SU-DHL-6 (cell line): Measurements from ENCODE around the gene PKDREJ.

Source experiments
- EZH2phosphoT487 ChIP-seq: fragments of 200-600 bp; sonication (generic), shearing (Covaris generic); conservative IDR thresholded peaks from 2 replicates; pipeline ENCODE4 v1.6.1; 2018; ENCODE audit warnings: mild to moderate bottlenecking, antibody characterized with exemption, low read length, moderate library complexity, mixed read lengths
- TF ChIP-seq, protein P1 (sequence below): fragments of 200-600 bp; sonication (generic); IDR thresholded peaks from one replicate; pipeline ENCODE4 v1.5.1; 2017; ENCODE audit warnings: antibody characterized with exemption, mild to moderate bottlenecking, low read length, moderate library complexity; ENCODE audit not compliant: insufficient read depth, poor library complexity, severe bottlenecking

DNA sequence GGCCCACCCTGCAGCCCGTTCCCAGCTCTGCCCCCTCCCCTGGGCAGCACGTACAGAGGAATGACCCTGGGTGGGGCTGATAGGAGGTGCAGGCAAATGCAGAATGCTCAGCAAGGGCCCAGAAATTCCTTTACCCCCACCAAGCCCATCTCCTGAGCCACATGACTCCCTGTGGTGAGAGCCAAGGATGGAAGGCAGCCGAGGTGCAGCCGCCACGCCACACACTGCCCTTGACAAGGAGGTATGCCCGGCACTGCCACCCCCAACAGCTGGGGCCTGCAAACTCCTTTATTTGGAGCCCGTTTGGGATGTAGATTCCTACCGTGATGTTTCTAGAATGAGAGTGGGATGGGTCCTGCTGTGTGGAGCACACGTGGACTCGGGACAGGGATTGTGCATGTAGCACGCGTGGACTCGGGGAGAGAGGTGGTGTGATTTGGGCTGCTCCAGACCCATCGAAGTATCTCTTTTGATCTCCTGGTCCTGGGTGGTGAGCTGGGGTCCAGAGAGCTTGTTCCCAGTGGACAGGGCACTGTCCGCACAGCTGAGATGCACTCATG lies 46.5 kb upstream of the PKDREJ start:
- TF ChIP-seq, protein P1, sequence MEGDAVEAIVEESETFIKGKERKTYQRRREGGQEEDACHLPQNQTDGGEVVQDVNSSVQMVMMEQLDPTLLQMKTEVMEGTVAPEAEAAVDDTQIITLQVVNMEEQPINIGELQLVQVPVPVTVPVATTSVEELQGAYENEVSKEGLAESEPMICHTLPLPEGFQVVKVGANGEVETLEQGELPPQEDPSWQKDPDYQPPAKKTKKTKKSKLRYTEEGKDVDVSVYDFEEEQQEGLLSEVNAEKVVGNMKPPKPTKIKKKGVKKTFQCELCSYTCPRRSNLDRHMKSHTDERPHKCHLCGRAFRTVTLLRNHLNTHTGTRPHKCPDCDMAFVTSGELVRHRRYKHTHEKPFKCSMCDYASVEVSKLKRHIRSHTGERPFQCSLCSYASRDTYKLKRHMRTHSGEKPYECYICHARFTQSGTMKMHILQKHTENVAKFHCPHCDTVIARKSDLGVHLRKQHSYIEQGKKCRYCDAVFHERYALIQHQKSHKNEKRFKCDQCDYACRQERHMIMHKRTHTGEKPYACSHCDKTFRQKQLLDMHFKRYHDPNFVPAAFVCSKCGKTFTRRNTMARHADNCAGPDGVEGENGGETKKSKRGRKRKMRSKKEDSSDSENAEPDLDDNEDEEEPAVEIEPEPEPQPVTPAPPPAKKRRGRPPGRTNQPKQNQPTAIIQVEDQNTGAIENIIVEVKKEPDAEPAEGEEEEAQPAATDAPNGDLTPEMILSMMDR: no peak
- TF ChIP-seq EZH2phosphoT487: no peak
